Keratinocyte (primary cell): ENCODE measurements around the gene GALNT7. TPM values are rescaled to one million over a fixed set of nuclear protein-coding genes. Genes with fewer than 3 reads are reported as not detected.

Experiments
- DNase-seq: peaks from one replicate; pipeline ENCODE4 v3.0.0-alpha.2; 2011; ENCODE audit warnings: low read depth, missing footprints, low spot score
- FAIRE-seq: peaks from 2 replicates; lab custom pipeline; 2011; peaks lifted over from hg19 to GRCh38; lab: Jason Lieb, UNC
- H2AFZ ChIP-seq: 2 replicates; pipeline ENCODE4 v1.6.0; 2012; ENCODE audit warnings: low read length, control low read depth, inconsistent platforms; ENCODE audit not compliant: control insufficient read depth
- H3K27ac ChIP-seq: 2 replicates; pipeline ENCODE4 v1.5.1; 2011; ENCODE audit warnings: low read length; ENCODE audit not compliant: control insufficient read depth, insufficient read depth
- H3K27me3 ChIP-seq: 3 replicates; pipeline ENCODE4 v1.6.0; 2011; ENCODE audit warnings: low read length; ENCODE audit not compliant: control insufficient read depth, insufficient read depth; ENCODE audit errors: extremely low read depth
- H3K36me3 ChIP-seq, 2 experiments: 2 replicates in 1 of 2; 3 replicates in 1 of 2; pipeline ENCODE4 v1.5.1; 2011; ENCODE audit warnings: low read length in 2 of 2, mild to moderate bottlenecking in 1 of 2; ENCODE audit not compliant: control insufficient read depth in 2 of 2, insufficient read depth in 2 of 2; ENCODE audit errors: extremely low read depth in 1 of 2
- H3K4me1 ChIP-seq: 3 replicates; pipeline ENCODE4 v1.5.1; 2011; ENCODE audit warnings: low read length; ENCODE audit not compliant: control insufficient read depth, insufficient read depth; ENCODE audit errors: extremely low read depth
- H3K4me2 ChIP-seq: 3 replicates; pipeline ENCODE4 v1.6.0; 2011; ENCODE audit warnings: low read depth, low read length; ENCODE audit not compliant: control insufficient read depth, insufficient read depth; ENCODE audit errors: extremely low read depth
- H3K4me3 ChIP-seq, 3 experiments: fragments of 200-600 bp in 1 of 3; sonication (generic) in 1 of 3; 2 replicates in 2 of 3; 3 replicates in 1 of 3; pipeline ENCODE4 v1.5.1; 2011 to 2016; ENCODE audit warnings: low read length in 3 of 3, mild to moderate bottlenecking in 3 of 3, control low read depth in 2 of 3, inconsistent platforms in 1 of 3, low read depth in 1 of 3, mixed read lengths in 1 of 3, mixed run types in 1 of 3, moderate library complexity in 1 of 3; ENCODE audit not compliant: control insufficient read depth in 2 of 3, insufficient read depth in 2 of 3; ENCODE audit errors: extremely low read depth in 1 of 3
- H3K79me2 ChIP-seq: 2 replicates; pipeline ENCODE4 v1.6.0; 2012; ENCODE audit warnings: low read length; ENCODE audit not compliant: control insufficient read depth, insufficient read depth
- H3K9ac ChIP-seq: 3 replicates; pipeline ENCODE4 v1.6.0; 2011; ENCODE audit warnings: low read length; ENCODE audit not compliant: control insufficient read depth, insufficient read depth; ENCODE audit errors: extremely low read depth
- H3K9me1 ChIP-seq: 3 replicates; pipeline ENCODE4 v1.6.0; 2011; ENCODE audit warnings: low read length; ENCODE audit not compliant: control insufficient read depth, insufficient read depth; ENCODE audit errors: extremely low read depth
- H3K9me3 ChIP-seq: 2 replicates; pipeline ENCODE4 v1.5.1; 2012; ENCODE audit warnings: low read depth, low read length; ENCODE audit not compliant: control insufficient read depth
- H4K20me1 ChIP-seq: 3 replicates; pipeline ENCODE4 v1.6.0; 2011; ENCODE audit warnings: low read length; ENCODE audit not compliant: control insufficient read depth, insufficient read depth; ENCODE audit errors: extremely low read depth
- EZH2 ChIP-seq: IDR thresholded peaks from one replicate; pipeline ENCODE4 v1.6.1; 2012; ENCODE audit warnings: inconsistent platforms, mild to moderate bottlenecking, low read length, moderate library complexity
- dilution Hi-C: fragments of 300-500 bp; cut with MboI; formaldehyde crosslinking; loops from one replicate; pipeline ENCODE4 v1.7.0; 2020; ENCODE audit warnings: low sequenced_read_pairs; ENCODE audit not compliant: extremely low pct_ligation_motif_present
- polyA plus RNA-seq, 5 experiments: library from polyadenylated mRNA; depleted of rRNA in 3 of 5; stranded (reverse) in 3 of 5; stranded (forward) in 1 of 5; unstranded in 1 of 5; fragments of >200 nt; gene quantifications; 1 replicate in 1 of 5; 2 replicates in 3 of 5; 3 replicates in 1 of 5; pipeline versions ENCODE4 v1.2.1 to v1.2.3, GENCODE V29; 2011 to 2012; ENCODE audit warnings: missing spikeins in 2 of 5, low read depth in 1 of 5, low replicate concordance in 1 of 5
- TF ChIP-seq, protein P1 (sequence below), 3 experiments: IDR thresholded peaks in 1 of 3; conservative IDR thresholded peaks in 1 of 3; optimal IDR thresholded peaks in 1 of 3; 2 replicates in 2 of 3; 3 replicates in 1 of 3; pipeline versions ENCODE3 to v1.5.1; 2011; ENCODE audit warnings: low read length in 3 of 3, mild to moderate bottlenecking in 3 of 3, moderate library complexity in 2 of 3, control low read depth in 1 of 3, inconsistent platforms in 1 of 3; ENCODE audit not compliant: insufficient read depth in 2 of 3; ENCODE audit errors: extremely low read depth in 1 of 3

The GALNT7 gene
- polyA plus RNA-seq, 1 donor (not counting 4 experiments of a cell fraction or from before 2014, with no cell fraction given) = 28.8 TPM

DNA sequence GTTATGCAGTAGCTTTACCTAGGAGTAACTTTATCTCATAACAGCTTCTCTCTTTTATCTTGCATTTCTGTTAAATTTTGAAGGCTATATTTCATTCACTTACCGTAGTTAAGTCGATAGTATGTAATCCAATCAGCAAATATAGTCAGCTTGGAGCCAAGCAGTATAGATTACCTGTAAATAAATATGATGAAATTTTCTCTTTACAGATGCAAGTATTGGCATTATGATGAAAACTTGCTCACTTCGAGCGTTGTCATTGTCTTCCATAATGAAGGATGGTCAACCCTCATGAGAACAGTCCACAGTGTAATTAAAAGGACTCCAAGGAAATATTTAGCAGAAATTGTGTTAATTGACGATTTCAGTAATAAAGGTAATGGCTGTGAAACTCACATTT, 123.3 kb downstream of the GALNT7 start:
- TF ChIP-seq, protein P1, sequence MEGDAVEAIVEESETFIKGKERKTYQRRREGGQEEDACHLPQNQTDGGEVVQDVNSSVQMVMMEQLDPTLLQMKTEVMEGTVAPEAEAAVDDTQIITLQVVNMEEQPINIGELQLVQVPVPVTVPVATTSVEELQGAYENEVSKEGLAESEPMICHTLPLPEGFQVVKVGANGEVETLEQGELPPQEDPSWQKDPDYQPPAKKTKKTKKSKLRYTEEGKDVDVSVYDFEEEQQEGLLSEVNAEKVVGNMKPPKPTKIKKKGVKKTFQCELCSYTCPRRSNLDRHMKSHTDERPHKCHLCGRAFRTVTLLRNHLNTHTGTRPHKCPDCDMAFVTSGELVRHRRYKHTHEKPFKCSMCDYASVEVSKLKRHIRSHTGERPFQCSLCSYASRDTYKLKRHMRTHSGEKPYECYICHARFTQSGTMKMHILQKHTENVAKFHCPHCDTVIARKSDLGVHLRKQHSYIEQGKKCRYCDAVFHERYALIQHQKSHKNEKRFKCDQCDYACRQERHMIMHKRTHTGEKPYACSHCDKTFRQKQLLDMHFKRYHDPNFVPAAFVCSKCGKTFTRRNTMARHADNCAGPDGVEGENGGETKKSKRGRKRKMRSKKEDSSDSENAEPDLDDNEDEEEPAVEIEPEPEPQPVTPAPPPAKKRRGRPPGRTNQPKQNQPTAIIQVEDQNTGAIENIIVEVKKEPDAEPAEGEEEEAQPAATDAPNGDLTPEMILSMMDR (optimal IDR thresholded peaks at IDR 0.05 in 1 of 3, IDR thresholded peaks at IDR 0.05 in 1 of 3, conservative IDR thresholded peaks at IDR 0.05 in 1 of 3; ENCODE audit: extremely low read depth in 1 of 3, insufficient read depth in 2 of 3, low read length in 3 of 3) = no peak
- TF ChIP-seq EZH2 = no peak
- FAIRE-seq (no peak), DNase-seq (no peak)
- Histone ChIP-seq H4K20me1 (no peaks in the 10 kb centered on the region), H2AFZ (no peak overlapping the region), H3K4me3 (no peak overlapping the region), H3K9me1 (no peaks in the 10 kb centered on the region), H3K27me3 (no peaks in the 10 kb centered on the region), H3K36me3 (no peaks in the 10 kb centered on the region), H3K4me1 (no peaks in the 10 kb centered on the region), H3K27ac (no peak overlapping the region), H3K79me2 (no peaks in the 10 kb centered on the region), H3K9me3 (peaks cover 5% of the 10 kb centered on the region), H3K4me2 (no peak overlapping the region), H3K9ac (no peak overlapping the region)
- dilution Hi-C loops = no loop called here

DNA sequence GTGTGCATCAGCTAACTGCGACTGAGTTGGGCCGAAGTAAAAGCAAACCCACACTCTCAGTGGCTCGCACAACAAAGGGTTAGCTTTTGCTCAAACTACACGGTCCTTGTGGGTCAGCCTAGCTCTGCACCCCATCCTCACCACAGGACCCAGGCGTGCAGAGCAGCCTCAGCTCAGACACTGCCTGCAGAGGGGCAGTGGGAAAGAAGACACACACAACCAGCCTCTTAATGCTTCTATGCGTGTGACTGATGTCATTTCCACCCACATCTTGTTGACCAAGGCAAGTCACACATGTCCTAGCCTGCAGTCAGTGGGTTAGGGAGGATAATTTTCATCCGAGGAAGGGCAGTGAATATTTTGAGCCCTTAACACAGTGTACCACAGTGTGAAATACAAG, 125.1 kb downstream of the GALNT7 start:
- Histone ChIP-seq H3K4me2 (no peak overlapping the region), H3K9ac (no peak overlapping the region), H3K9me3 (no peaks in the 10 kb centered on the region), H3K27ac (no peak overlapping the region), H2AFZ (no peak overlapping the region), H3K36me3 (no peaks in the 10 kb centered on the region), H3K9me1 (no peaks in the 10 kb centered on the region), H3K27me3 (no peaks in the 10 kb centered on the region), H3K4me3 (no peak overlapping the region), H4K20me1 (no peaks in the 10 kb centered on the region), H3K79me2 (no peaks in the 10 kb centered on the region), H3K4me1 (no peaks in the 10 kb centered on the region)
- dilution Hi-C loops = no loop called here
- TF ChIP-seq, protein P1 (optimal IDR thresholded peaks at IDR 0.05 in 1 of 3, IDR thresholded peaks at IDR 0.05 in 1 of 3, conservative IDR thresholded peaks at IDR 0.05 in 1 of 3; ENCODE audit: extremely low read depth in 1 of 3, insufficient read depth in 2 of 3, low read length in 3 of 3) = no peak
- TF ChIP-seq EZH2 = no peak
- DNase-seq = no peak
- no peak for FAIRE-seq
